CD4-positive, alpha-beta T cell treated with Interleukin-10 for 1 hour (primary cell): ENCODE data around the gene ZNF322.
"Not testable (repeated sequence)": the region's sequence is repeated elsewhere in the genome, so short reads cannot be mapped to it uniquely, and the experiment has no call there.

Experiments used
- DNase-seq: peaks from one replicate; pipeline ENCODE4 v3.0.0-alpha.2; 2020

The ZNF322 gene, protein sequence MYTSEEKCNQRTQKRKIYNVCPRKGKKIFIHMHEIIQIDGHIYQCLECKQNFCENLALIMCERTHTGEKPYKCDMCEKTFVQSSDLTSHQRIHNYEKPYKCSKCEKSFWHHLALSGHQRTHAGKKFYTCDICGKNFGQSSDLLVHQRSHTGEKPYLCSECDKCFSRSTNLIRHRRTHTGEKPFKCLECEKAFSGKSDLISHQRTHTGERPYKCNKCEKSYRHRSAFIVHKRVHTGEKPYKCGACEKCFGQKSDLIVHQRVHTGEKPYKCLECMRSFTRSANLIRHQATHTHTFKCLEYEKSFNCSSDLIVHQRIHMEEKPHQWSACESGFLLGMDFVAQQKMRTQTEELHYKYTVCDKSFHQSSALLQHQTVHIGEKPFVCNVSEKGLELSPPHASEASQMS

DNA sequence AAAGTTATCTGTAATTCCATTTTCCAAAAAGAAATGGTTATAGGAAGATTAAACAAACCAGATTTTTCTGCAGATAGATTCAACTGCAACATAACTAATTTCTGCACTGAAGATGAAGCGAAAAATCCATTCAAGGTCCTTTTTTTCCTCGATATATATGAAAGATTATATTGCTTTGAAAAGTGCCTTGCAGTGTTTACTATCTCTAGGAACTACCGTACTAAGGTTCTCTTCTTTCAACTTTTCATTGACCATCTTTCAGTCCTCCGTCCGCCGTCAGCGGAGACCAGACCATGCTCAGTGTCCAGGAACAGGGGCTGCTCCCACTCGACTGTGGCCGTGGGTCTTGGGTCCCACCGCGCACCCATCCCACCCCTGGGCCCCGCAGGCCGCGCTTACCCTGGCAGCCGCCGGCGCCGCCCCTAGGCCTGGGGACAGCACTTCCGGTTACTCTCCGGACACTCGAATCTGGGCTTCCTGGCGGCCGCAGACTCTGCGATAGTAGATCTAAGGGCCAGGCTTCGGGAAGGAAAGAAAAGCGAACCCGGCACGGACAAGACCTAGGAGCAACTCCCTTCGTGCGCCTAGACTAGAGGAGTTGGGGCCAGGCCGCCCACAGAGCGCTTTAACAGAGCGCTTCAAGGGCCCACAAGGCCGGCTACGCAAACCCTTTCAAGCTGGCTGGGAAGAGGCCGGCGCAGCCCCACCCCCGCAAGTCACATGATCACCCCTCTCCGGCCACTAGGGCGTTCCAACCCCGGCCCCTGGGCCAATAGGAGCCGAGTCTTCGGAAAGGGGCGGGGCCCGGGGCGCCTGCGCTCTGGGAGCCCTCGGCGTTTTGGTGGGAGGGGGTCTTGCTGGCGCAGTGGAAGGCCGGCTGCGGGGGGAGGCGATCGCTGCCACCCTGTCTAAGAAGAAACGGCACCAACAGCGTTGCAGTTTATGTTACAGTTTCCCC, at the start of gene ZNF322:
Gene ZNF322 (minus strand): TSS at position 705 of the 958 bp plus-strand sequence. CDS start 21,193 bp downstream, outside the sequence.
- DNase-seq: peak; percentile 90

DNA sequence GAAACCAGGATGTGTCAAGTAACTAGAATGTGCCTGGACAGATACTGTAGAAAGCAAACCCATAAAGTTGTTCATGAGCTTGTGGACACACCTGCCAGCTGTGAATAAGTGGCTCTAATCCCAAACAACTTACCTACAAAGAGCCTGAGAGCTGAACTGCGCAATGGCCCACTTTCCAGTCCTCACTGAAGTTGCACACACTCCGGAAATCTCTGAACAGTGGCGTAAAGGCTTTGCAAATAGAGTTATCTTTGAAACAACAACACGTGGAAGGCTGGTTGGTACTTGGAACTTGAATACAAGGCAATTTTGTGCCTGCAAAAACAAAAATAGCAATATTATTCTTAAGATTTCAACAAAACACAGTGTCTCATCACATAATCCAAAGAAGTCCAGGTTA, 46.2 kb upstream of the ZNF322 start:
- DNase-seq: not testable (repeated sequence)

DNA sequence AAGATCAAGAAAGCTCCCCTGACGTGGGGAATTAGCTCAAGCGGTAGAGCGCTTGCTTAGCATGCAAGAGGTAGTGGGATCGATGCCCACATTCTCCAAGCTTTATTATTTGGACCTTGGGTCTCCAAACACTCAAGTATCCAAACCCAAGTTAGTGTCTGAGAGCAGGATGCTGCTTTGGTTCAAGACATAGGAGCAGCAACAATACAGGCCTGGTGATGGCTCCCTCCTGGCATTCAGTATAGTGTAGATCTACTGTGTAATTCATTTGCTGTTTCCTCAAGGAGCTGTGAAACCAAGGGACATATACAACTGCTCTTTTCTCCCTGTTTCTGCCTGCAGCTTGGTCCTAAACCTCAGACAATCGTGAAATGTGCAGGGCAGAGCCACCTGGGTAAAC, 45.8 kb upstream of the ZNF322 start:
- DNase-seq: not testable (repeated sequence)

DNA sequence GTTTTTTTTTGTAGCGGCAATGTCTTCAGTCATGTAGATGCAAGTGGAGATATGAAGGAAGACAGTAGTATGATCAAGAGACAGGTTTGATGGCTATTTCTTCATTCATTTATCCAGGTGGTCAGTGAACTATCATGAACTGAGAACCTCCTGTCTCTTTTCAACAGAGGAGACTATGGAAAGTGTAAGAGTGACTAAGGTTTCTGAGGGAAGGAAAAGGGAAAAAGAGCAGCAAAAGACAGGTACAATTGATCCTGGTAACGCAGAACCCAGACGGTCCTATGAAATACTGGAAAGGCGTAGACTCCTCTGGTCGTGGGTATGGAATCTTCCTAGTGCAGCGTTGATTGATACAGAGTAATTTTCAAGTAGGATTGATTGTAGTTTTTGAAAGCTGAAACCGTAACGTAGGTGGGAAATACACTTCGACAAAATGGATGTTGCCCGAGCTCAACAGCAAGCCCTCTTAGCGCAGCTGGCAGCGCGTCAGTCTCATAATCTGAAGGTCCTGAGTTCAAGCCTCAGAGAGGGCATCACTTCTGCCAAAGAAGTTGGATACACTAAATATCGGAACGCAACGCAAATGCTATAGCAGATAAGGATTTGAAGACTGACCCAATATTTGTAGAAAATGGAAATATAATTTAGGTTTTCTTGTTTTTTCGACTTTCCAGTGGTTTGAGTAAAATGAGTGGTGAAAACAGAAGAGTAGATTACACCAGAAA, 41.6 kb upstream of the ZNF322 start:
- not testable (repeated sequence) for DNase-seq

DNA sequence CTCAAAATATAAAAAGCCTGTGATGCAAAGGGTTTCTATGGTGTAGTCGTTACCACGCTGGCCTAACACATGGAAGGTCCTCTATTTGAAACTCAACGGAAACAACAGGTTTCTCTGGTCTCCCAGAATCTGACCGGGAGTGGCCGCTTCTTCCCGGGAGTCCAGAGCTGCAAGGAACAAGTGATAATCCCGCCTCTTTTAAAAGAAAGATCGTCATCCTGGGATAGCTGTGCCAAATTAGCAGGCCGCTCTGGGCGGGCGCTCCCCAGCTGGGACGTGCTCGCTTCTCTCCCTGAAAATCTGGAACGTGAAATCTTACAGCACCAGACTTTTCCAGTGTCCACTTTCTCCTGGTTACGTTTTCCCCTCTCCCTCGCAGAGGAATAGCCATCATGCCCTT, 38.0 kb upstream of the ZNF322 start:
- not testable (repeated sequence) for DNase-seq

DNA sequence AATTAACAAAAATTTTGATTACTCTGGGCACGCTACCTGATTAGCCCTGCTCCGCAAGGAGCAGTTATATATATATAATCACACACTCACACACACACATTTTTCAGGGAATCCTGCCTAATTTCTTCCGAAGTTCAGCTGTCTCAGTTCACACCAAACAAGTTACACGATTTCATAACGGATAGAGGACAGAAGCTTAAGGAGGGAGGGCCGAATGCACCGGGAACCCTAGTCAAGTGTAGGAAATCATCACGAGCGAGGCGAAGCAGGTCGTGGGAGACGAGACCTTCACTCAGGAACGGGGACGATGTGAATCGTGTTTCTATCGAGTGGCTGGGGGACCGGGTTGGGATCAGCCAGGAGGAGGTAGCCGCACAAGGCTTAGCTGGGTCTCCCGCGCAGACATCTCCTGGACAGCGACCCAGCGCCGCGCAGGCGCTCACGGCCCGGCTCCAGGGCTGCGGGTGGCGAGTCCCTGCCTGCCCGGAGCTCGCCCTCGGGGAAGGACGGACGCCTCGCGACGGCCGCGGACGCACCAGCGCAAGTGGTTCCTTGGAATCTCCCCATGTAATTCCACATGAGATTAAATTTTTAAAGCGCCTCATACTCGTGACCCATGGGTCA, 29.9 kb upstream of the ZNF322 start:
- not testable (repeated sequence) for DNase-seq

DNA sequence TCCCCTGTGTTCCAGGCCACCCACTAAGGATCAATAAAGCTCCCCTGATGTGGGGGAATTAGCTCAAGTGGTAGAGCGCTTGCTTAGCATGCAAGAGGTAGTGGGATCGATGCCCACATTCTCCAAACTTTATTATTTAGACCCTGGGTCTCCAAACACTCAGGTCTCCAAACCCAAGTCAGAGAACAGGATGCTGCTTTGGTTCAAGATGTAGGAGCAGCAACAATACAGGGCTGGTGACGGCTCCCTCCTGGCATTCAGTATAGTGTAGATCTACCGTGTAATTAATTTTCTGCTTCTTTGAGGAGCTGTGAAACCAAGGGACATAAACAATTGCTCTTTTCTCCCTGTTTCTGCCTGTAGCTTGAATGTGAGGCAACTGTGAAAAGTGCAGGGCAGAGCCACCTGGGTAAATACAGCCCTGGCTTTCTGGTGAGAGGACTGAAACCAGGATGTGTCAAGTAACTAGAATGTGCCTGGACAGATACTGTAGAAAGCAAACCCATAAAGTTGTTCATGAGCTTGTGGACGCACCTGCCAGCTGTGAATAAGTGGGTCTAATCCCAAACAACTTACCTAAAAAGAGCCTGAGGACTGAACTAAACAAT, 23.0 kb upstream of the ZNF322 start:
- DNase-seq: not testable (repeated sequence)

DNA sequence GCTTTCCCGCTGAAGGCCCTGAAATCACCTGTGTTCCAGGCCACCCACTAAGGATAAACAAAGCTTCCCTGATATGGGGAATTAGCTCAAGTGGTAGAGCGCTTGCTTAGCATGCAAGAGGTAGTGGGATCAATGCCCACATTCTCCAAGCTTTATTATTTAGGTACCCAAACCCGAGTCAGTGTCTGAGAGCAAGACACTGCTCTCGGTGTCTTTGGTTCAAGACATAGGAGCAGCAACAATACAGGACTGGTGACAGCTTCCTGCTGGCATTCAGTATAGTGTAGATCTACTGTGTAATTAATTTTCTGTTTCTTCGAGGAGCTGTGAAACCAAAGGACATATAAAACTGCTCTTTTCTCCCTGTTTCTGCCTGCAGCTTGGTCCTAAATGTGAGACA, 13.7 kb upstream of the ZNF322 start:
- DNase-seq: not testable (repeated sequence)

DNA sequence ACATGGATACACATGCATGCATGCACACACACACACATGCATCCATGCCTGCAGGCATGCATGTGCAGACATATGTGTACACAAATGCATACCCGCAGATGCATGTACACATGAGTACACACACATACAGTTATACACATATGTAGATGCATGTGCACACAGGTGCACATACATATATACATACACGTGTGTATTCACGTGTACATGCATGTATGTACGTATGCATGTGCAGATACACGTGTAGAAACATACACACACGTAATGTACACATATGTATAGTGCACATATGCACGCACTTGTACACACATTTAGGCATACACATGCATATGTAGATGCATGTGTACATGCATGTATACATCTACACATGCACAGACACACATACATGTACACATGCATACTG, 11.0 kb upstream of the ZNF322 start:
- DNase-seq: not testable (repeated sequence)

DNA sequence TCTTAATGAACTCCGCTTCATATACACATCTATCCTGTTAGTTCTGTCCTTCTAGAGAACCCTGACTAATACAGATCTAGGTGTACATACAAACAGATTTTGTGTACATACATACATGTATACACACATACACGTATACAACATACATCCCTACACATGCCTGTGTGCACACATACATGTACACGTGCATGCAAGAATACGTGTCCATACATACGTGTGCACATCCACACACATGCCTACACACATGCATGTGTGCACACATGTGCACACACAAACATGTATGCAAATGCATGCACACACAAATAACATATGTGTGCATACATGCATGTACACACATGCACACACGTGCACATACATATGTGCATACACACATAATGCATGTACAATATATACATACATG, 10.5 kb upstream of the ZNF322 start:
- not testable (repeated sequence) for DNase-seq

DNA sequence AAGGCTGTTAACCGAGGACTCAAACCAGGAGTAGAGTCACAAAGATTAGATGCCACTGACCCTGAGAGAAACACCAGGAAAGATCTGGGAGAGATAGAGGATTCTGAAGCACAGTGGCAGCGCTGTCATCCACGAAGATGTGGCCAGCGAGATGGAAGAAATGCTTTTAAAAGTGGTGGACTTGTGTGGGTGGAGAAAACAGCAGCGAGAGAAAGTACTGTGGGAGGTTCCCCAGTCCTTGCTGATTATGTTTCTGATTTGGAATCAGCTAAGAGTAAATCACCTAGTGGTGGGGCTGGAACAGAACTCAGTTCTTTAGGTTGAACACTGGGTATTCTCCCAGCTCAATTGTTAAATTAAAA, 435 bp upstream of the ZNF322 start:
- DNase-seq: peak; percentile 45

DNA sequence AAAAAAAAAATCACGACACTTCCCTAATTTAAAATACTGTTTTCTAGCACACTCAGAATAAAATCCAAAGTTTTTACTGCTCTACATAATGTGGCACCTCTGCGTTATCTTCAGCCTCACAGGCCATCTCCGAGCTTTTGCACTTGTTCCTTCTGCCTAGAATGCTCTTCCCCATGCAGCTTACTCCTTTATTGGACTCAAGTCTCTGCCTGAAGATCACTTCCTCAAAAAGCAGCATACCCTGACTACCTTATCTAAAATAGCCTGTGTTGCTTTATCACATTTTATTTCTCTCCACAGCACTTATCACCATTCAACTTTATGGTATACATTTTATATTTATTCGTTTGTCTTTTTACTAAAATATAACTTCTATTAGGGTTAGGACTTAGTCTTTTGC, 2.3 kb downstream of the ZNF322 start:
- DNase-seq: no peak

DNA sequence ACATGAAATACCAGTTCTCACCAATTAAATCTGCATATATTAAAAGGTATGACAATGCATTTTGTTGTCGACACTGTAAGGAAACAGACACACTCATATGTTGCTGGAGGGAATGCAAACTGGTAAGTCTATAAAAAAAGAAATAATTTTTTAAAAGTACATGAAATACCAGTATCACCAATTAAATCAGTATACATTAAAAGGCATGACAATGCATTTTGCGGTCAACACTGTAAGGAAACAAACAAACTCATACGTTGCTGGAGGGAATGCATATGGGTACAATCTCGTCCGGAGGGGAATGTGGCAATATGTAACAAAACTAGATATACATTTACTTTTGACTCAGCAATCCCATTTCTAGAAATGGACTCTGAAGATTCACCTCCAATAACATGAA, 6.5 kb downstream of the ZNF322 start:
- DNase-seq: no peak

DNA sequence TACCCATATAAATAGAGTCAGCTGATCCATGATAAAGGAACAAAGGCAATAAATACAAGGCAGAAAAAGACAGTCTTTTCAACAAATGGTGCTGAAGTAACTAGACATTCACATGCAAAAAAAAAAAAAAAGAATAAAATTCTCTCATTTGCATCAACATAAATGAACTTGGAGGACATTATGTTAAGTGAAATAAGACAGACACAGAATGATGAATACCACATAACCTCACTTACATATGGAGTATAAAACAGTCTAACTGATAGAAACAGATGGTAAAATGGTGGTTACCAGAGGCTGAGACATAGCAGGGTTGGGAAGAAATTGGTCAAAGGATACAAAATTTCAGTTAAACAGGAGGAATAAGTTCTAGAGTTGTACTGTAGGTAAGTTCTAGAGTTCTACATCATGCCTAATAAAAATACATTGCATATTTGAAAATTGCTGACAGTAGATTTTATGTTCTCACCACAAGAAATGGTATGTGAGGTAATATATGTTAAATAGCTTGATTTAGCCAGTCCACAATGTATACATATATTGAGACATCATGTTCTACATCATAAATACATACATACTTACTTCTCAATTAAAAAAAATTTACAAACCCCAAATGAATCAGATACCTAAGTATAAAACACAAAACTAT, 8.3 kb downstream of the ZNF322 start:
- DNase-seq: no peak

DNA sequence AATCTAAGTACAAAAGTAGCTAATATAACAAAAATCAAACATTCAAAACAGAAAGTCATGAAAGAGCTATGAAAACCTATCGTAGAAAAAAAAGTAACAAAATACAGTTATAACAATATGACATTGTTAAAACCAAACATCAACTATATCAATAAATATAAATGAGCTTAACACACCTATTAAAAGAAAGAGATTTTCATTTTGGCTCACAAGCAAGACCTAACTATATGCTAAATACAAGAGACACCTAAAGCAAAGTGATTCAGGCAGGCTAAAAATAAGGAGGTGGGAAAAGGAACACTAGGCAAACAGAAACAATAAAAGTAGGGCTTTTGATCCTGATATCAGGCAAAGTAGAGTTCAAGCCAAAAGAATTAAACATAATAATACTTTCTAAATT, 13.5 kb downstream of the ZNF322 start:
- no peak for DNase-seq

DNA sequence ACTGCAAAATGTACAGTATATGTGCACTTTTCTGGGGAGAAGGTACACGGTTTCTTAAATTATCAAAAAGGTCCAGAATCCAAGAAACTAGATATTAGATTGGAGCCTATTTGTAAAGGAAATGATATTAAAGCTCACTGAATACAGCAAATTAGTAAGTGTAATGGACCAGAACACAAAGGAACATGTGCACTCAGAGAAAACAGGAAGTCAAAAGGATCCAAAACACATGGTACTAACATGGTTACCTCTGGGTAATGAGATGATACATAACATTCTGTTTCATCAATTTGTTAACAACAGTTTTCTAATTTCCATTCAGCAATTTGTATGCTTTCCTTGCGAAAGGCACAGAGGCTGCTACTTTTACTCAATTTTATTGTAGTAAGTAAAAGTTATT, 18.7 kb downstream of the ZNF322 start:
- no peak for DNase-seq

DNA sequence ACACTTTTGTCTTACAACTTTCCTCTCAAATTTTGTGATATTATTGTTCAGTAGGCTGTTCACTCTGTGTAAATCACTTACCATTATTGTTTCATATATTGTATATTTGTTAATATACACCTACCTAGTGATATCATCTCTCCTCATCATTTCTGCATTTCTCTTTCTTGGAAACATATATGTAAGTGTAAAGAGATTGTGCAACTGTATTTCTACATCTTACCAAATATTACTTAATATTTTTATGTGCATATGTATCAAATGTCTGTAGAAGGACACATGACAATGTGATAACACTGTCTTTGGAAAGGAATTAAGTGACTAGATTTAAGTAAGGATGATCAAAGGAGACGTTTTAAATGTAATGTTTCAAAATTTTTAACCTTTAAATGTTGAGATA, 30.2 kb downstream of the ZNF322 start:
- no peak for DNase-seq

DNA sequence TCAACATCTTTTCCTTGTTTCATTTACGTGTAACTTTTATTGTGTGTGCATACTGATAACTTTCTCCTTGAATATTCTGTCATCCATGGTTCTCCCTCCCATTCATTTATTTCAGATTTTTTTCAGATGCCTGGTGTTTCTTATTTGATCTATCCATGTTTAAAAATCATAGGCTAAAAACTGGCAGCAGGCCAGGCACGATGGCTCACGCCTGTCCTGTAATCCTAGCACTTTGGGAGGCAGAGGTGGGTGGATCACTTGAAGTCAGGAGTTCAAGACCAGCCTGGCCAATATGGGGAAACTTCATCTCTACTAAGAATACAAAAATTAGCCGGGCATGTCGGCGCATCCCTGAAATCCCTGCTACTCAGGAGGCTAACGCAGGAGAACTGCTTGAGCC, 31.7 kb downstream of the ZNF322 start:
- DNase-seq: no peak

DNA sequence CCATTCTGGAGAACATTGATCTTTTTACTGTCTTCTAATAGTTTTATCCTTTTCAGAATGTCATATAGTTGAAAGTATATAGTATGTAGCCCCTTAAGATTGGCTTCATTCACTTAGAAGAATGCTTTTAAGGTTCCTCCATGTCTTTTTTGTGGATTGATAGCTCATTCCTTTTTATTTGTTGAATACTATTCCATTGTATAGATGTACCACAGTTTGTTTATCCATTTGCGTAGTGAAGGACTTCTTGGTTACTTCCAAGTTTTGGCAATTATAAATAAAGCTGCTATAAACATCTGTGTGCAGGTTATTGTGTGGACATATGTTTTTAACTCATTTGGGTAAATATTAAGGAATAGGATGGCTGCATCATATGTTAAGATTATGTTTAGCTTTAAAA, 35.0 kb downstream of the ZNF322 start:
- DNase-seq: no peak

DNA sequence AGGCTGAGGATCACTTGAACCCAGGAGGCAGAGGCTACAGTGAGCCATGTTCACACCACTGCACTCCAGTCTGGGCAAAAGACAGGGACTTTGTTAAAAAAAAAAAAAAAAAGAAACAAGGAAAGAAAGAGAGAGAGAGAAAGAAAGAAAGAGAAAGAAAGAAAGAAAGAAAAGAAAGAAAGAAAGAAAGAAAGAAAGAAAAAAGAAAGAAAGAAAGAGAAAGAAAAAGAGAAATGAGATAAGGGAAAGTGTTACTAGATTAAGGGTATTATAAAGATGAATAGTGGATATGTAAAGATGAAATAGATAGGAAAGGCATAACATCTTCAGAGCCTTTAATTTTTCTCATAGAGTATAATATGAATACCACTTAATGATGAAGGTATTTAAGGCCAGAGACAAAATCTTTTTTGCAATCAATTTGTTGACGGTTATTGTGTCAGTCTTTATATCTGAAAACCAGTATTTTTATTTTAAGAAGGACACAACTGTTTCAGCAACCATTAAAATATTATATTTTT, 36.1 kb downstream of the ZNF322 start:
- no peak for DNase-seq
